Left ventricle myocardium inferior (tissue), 1 donor: ENCODE measurements around the gene LYPLA2. TPM values are rescaled to one million over a fixed set of nuclear protein-coding genes. Genes with fewer than 3 reads are reported as not detected.

Experiments
- DNase-seq: peaks from one replicate; pipeline ENCODE4 v3.0.0-alpha.2; 2020
- H3K27ac ChIP-seq: fragments of 200-600 bp; replicated peaks from 2 replicates; pipeline ENCODE4 v1.8.0; 2021
- H3K27me3 ChIP-seq: fragments of 200-600 bp; 2 replicates; pipeline ENCODE4 v1.8.0; 2021; ENCODE audit warnings: low read depth
- H3K36me3 ChIP-seq: fragments of 200-600 bp; 2 replicates; pipeline ENCODE4 v1.8.0; 2021
- H3K4me1 ChIP-seq: fragments of 200-600 bp; 2 replicates; pipeline ENCODE4 v1.8.0; 2021
- H3K4me3 ChIP-seq: fragments of 200-600 bp; 2 replicates; pipeline ENCODE4 v1.8.0; 2021; ENCODE audit warnings: mild to moderate bottlenecking, moderate library complexity
- H3K9me3 ChIP-seq: fragments of 200-600 bp; replicated peaks from 2 replicates; pipeline ENCODE4 v1.8.0; 2021
- intact Hi-C: fragments of 100-400 bp; cut with micrococcal nuclease; formaldehyde crosslinking; loops from one replicate; pipeline ENCODE4 v1.11.0; 2022
- total RNA-seq: library from RNA; stranded (reverse); fragmentation: NEBNext Ultra II Directional; extraction: Animal tissue kit (Norgen Biotek cat#: 25700); gene quantifications from one replicate; pipeline ENCODE4 v1.2.1, GENCODE V29; 2021
- TF ChIP-seq, protein P1 (sequence below): fragments of 200-600 bp; IDR thresholded peaks from 2 replicates; pipeline ENCODE4 v1.8.0; 2021; ENCODE audit warnings: antibody characterized with exemption, mild to moderate bottlenecking, borderline replicate concordance
- donor health status: DM: no; HTN: yes; CAD: no; lungs with severe emphysema.

The LYPLA2 gene
- total RNA-seq, 1 donor from 2014 or later = 26.2 TPM

GRCh38 chr1:23797478-23798448 is 6.8 kb downstream of the LYPLA2 start:
- intact Hi-C loops = no loop called here
- Histone ChIP-seq H3K4me1 (peaks cover 52% of the 10 kb centered on the region), H3K27me3 (no peaks in the 10 kb centered on the region), H3K27ac (no peak overlapping the region), H3K36me3 (peaks cover 27% of the 10 kb centered on the region), H3K9me3 (no peaks in the 10 kb centered on the region), H3K4me3 (no peak overlapping the region)
- TF ChIP-seq, protein P1, sequence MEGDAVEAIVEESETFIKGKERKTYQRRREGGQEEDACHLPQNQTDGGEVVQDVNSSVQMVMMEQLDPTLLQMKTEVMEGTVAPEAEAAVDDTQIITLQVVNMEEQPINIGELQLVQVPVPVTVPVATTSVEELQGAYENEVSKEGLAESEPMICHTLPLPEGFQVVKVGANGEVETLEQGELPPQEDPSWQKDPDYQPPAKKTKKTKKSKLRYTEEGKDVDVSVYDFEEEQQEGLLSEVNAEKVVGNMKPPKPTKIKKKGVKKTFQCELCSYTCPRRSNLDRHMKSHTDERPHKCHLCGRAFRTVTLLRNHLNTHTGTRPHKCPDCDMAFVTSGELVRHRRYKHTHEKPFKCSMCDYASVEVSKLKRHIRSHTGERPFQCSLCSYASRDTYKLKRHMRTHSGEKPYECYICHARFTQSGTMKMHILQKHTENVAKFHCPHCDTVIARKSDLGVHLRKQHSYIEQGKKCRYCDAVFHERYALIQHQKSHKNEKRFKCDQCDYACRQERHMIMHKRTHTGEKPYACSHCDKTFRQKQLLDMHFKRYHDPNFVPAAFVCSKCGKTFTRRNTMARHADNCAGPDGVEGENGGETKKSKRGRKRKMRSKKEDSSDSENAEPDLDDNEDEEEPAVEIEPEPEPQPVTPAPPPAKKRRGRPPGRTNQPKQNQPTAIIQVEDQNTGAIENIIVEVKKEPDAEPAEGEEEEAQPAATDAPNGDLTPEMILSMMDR = no peak
- no peak for DNase-seq

GRCh38 chr1:23798662-23799142 is 7.8 kb downstream of the LYPLA2 start:
- Histone ChIP-seq H3K27me3 (no peaks in the 10 kb centered on the region), H3K27ac (peak overlapping the region; percentile 98), H3K4me3 (peak overlapping the region; percentile 97), H3K4me1 (peaks cover 42% of the 10 kb centered on the region), H3K9me3 (no peaks in the 10 kb centered on the region), H3K36me3 (peaks cover 26% of the 10 kb centered on the region)
- TF ChIP-seq, protein P1 = no peak
- DNase-seq = no peak
- intact Hi-C loops = no loop called here

- TF ChIP-seq, protein P1 = no peak
- no peaks in the 10 kb centered on the region for H3K9me3 ChIP-seq
- peaks cover 26% of the 10 kb centered on the region for H3K36me3 ChIP-seq
- H3K4me3 ChIP-seq = peak overlapping the region; percentile 97
- H3K27me3 ChIP-seq = no peaks in the 10 kb centered on the region
- H3K4me1 ChIP-seq = peaks cover 41% of the 10 kb centered on the region
- H3K27ac ChIP-seq = peak overlapping the region; percentile 98
- intact Hi-C loops = no loop called here
- DNase-seq = no peak
Measured at GRCh38 chr1:23799255-23799569, 8.3 kb downstream of the LYPLA2 start.

DNA sequence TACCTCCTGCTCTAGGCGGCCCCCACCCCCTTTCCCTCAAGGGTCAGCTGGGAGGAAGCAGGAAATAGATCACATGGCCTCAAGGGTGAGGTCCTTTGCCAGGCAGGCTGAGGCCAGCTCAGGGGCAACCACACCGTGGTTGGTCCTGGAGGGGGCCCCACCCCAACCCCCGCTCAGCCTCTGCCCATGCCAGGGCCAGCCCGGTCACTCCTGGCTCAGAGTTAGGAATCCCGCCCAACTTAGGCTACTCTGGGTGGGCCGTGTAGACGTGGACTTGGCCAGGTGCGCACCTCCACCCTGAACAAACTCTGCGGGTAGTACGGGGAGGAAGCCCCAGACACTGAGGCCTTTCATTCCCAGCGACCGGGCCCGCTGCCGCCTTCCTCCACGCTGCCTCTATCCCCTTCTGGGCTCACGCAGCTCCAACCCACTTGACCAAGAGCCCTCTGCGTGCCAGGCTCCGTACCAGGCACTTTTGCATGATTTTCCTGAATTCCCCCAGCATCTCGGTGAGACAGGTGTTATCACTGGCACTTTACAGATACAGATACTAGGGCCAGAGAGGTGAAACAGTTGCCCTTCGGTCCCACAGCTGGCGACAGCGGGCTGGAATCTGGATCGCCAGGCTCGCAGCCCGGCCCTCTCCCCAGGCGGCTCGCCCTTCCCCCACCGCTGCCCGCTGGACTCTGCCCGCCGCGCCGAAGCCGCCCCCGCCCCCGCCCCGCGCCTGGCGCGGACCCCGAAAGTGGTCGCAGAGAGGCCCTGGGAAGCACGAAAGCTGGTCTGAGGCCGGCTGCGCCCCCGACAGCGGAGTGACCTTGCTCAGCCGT is 8.8 kb downstream of the LYPLA2 start:
- no peaks in the 10 kb centered on the region for H3K9me3 ChIP-seq
- TF ChIP-seq, protein P1 = no peak
- peak; percentile 21 for DNase-seq
- no peaks in the 10 kb centered on the region for H3K27me3 ChIP-seq
- intact Hi-C loops = no loop called here
- H3K27ac ChIP-seq = peak overlapping the region; percentile 98
- peaks cover 24% of the 10 kb centered on the region for H3K36me3 ChIP-seq
- H3K4me3 ChIP-seq = peak overlapping the region; percentile 97
- H3K4me1 ChIP-seq = peaks cover 41% of the 10 kb centered on the region

GRCh38 chr1:23800400-23801337 is 9.7 kb downstream of the LYPLA2 start, which contains the start of gene GALE:
Gene GALE, minus strand, starts transcription at chr1:23800754. Its CDS starts 1,747 bp downstream, at chr1:23799007.
- DNase-seq = peak; percentile 98
- Histone ChIP-seq H3K27ac (peak within 1 kb of the TSS; percentile 98), H3K4me1 (peaks cover 41% of the 10 kb centered on the region), H3K4me3 (peak within 1 kb of the TSS; percentile 97), H3K27me3 (no peaks in the 10 kb centered on the region), H3K36me3 (peaks cover 17% of the 10 kb centered on the region), H3K9me3 (no peaks in the 10 kb centered on the region)
- intact Hi-C loops = no loop called here
- TF ChIP-seq, protein P1 = no peak
